IMR-90 (cell line): Measurements from ENCODE around the gene ATRX. TPM values are rescaled to one million over a fixed set of nuclear protein-coding genes. Genes with fewer than 3 reads are reported as not detected.

ENCODE experiments used
- ATAC-seq: fragments of 200-7000 bp; cut with Tn5 transposase; 2 replicates; pipeline ENCODE4 v1.9.1; 2020; ENCODE audit warnings: low read depth, mild to moderate bottlenecking, moderate library complexity
- BruUV-seq: library from RNA; stranded (reverse); fragments of 400-500 nt; replicated peaks from 2 replicates; lab custom pipeline; 2021; lab: Mats Ljungman, UMichigan
- CTCF ChIA-PET: fragments of 300-600 bp; formaldehyde crosslinking; extraction: SDS; loops from one replicate; lab custom pipeline; 2021; ENCODE audit warnings: antibody characterized with exemption; lab: Yijun Ruan, JAX
- POLR2A ChIA-PET: fragments of 300-600 bp; sonication (Branson Sonifier 250); formaldehyde crosslinking; loops from one replicate; lab custom pipeline; 2022; ENCODE audit warnings: antibody characterized with exemption; ENCODE audit not compliant: unreplicated experiment; lab: Charles Lee
- DNase-seq: peaks from one replicate; pipeline ENCODE4 v3.0.0; 2013
- H2AFZ ChIP-seq: replicated peaks from 2 replicates; pipeline ENCODE3; 2013; ENCODE audit warnings: low read length, mild to moderate bottlenecking; ENCODE audit not compliant: poor library complexity
- H2AK5ac ChIP-seq: 2 replicates; pipeline ENCODE4 v1.6.1; 2013; ENCODE audit warnings: low read depth, low read length, inconsistent platforms
- H2AK9ac ChIP-seq: replicated peaks from 2 replicates; pipeline ENCODE3; 2013; ENCODE audit warnings: mild to moderate bottlenecking, low read depth, low read length, moderate library complexity; ENCODE audit not compliant: poor library complexity
- H2BK120ac ChIP-seq: 2 replicates; pipeline ENCODE4 v1.6.1; 2013; ENCODE audit warnings: low read depth, low read length, inconsistent platforms
- H2BK15ac ChIP-seq: 3 replicates; pipeline ENCODE4 v1.6.1; 2013; ENCODE audit warnings: low read depth, low read length, inconsistent platforms
- H2BK20ac ChIP-seq: 2 replicates; pipeline ENCODE4 v1.6.1; 2013; ENCODE audit warnings: low read depth, mild to moderate bottlenecking, inconsistent platforms, low read length, moderate library complexity
- H2BK5ac ChIP-seq: 2 replicates; pipeline ENCODE4 v1.6.1; 2013; ENCODE audit warnings: mild to moderate bottlenecking, low read depth, low read length, inconsistent platforms; ENCODE audit not compliant: poor library complexity, severe bottlenecking
- H3K14ac ChIP-seq: replicated peaks from 2 replicates; pipeline ENCODE4 v1.6.1; 2013; ENCODE audit warnings: low read depth, low read length, inconsistent platforms
- H3K18ac ChIP-seq: 2 replicates; pipeline ENCODE4 v1.6.1; 2013; ENCODE audit warnings: low read depth, low read length, control low read depth
- H3K23ac ChIP-seq: 2 replicates; pipeline ENCODE4 v1.6.1; 2013; ENCODE audit warnings: low read depth, low read length, inconsistent platforms
- H3K27ac ChIP-seq: 2 replicates; pipeline ENCODE4 v1.5.1; 2013; ENCODE audit warnings: mild to moderate bottlenecking, control low read depth, low read length; ENCODE audit not compliant: insufficient read depth
- H3K27me3 ChIP-seq: 2 replicates; pipeline ENCODE4 v1.6.1; 2013; ENCODE audit warnings: low read length; ENCODE audit not compliant: control insufficient read depth, insufficient read depth
- H3K36me3 ChIP-seq: 2 replicates; pipeline ENCODE4 v1.6.1; 2013; ENCODE audit warnings: low read length, mixed read lengths; ENCODE audit not compliant: control insufficient read depth, insufficient read depth
- H3K4ac ChIP-seq: 2 replicates; pipeline ENCODE4 v1.6.1; 2013; ENCODE audit warnings: low read depth, low read length, inconsistent platforms
- H3K4me1 ChIP-seq: 2 replicates; pipeline ENCODE4 v1.6.1; 2013; ENCODE audit warnings: low read length, mixed read lengths; ENCODE audit not compliant: control insufficient read depth, insufficient read depth
- H3K4me2 ChIP-seq: 2 replicates; pipeline ENCODE4 v1.6.1; 2013; ENCODE audit warnings: low read depth, mild to moderate bottlenecking, control low read depth, low read length, moderate library complexity
- H3K4me3 ChIP-seq: 2 replicates; pipeline ENCODE4 v1.5.1; 2013; ENCODE audit warnings: low read depth, mild to moderate bottlenecking, control low read depth, low read length, moderate library complexity; ENCODE audit not compliant: insufficient read depth
- H3K56ac ChIP-seq: 2 replicates; pipeline ENCODE4 v1.6.1; 2013; ENCODE audit warnings: low read length, inconsistent platforms; ENCODE audit not compliant: insufficient read depth; ENCODE audit errors: extremely low read depth
- H3K79me1 ChIP-seq, 2 experiments: 2 replicates each; pipeline ENCODE4 v1.6.1; 2013; ENCODE audit warnings: low read length in 2 of 2, inconsistent platforms in 1 of 2, low read depth in 1 of 2
- H3K9ac ChIP-seq: 2 replicates; pipeline ENCODE4 v1.6.1; 2013; ENCODE audit warnings: low read depth, low read length, control low read depth
- H3K9me1 ChIP-seq: 2 replicates; pipeline ENCODE4 v1.6.1; 2013; ENCODE audit warnings: low read length, inconsistent platforms; ENCODE audit not compliant: insufficient read depth
- H3K9me3 ChIP-seq: 2 replicates; pipeline ENCODE4 v1.6.1; 2013; ENCODE audit warnings: low read length; ENCODE audit not compliant: control insufficient read depth, insufficient read depth
- H4K20me1 ChIP-seq: 2 replicates; pipeline ENCODE4 v1.6.1; 2013; ENCODE audit warnings: low read length, inconsistent platforms; ENCODE audit not compliant: insufficient read depth
- H4K5ac ChIP-seq: 2 replicates; pipeline ENCODE4 v1.6.1; 2013; ENCODE audit warnings: mild to moderate bottlenecking, low read depth, low read length, control low read depth
- H4K8ac ChIP-seq, 2 experiments: 2 replicates each; pipeline ENCODE4 v1.6.1; 2013; ENCODE audit warnings: low read depth in 2 of 2, low read length in 2 of 2, control low read depth in 1 of 2, inconsistent platforms in 1 of 2
- H4K91ac ChIP-seq: 2 replicates; pipeline ENCODE4 v1.6.1; 2013; ENCODE audit warnings: low read depth, low read length, inconsistent platforms; ENCODE audit not compliant: insufficient read depth
- BHLHE40 ChIP-seq: fragments of 150-350 bp; IDR thresholded peaks from 2 replicates; pipeline ENCODE4 v1.6.1; 2016; ENCODE audit warnings: mild to moderate bottlenecking, low read depth, low read length
- CEBPB ChIP-seq: IDR thresholded peaks from 2 replicates; pipeline ENCODE4 v1.6.1; 2012; ENCODE audit warnings: low read depth, low read length, improper control_type of control experiment
- CHD1 ChIP-seq: IDR thresholded peaks from 2 replicates; pipeline ENCODE4 v1.6.1; 2012; ENCODE audit warnings: low read depth, low read length, improper control_type of control experiment
- CTCF ChIP-seq: conservative IDR thresholded peaks from 2 replicates; pipeline ENCODE4 v1.5.1; 2012; ENCODE audit warnings: mild to moderate bottlenecking, low read depth, low read length, improper control_type of control experiment
- ELK1 ChIP-seq: fragments of 150-350 bp; IDR thresholded peaks from 2 replicates; pipeline ENCODE4 v1.6.1; 2016; ENCODE audit warnings: low read depth, mild to moderate bottlenecking, low read length, moderate library complexity, borderline replicate concordance
- FOS ChIP-seq: fragments of 150-350 bp; IDR thresholded peaks from 2 replicates; pipeline ENCODE4 v1.6.1; 2016; ENCODE audit warnings: low read depth, low read length
- MAFK ChIP-seq: IDR thresholded peaks from 2 replicates; pipeline ENCODE4 v1.6.1; 2012; ENCODE audit warnings: low read depth, low read length, improper control_type of control experiment
- MAZ ChIP-seq: IDR thresholded peaks from 2 replicates; pipeline ENCODE4 v1.6.1; 2012; ENCODE audit warnings: low read depth, mild to moderate bottlenecking, low read length, improper control_type of control experiment, moderate library complexity, borderline replicate concordance
- MXI1 ChIP-seq: IDR thresholded peaks from 2 replicates; pipeline ENCODE4 v1.6.1; 2012; ENCODE audit warnings: low read depth, mild to moderate bottlenecking, low read length, moderate library complexity, borderline replicate concordance
- NFE2L2 ChIP-seq: fragments of 150-350 bp; IDR thresholded peaks from 2 replicates; pipeline ENCODE4 v1.6.1; 2016; ENCODE audit warnings: low read depth, mild to moderate bottlenecking, low read length
- POLR2A ChIP-seq: IDR thresholded peaks from 2 replicates; pipeline ENCODE4 v1.6.1; 2012; ENCODE audit warnings: mild to moderate bottlenecking, low read depth, low read length
- RAD21 ChIP-seq: IDR thresholded peaks from 2 replicates; pipeline ENCODE4 v1.6.1; 2012; ENCODE audit warnings: low read length, improper control_type of control experiment
- RCOR1 ChIP-seq: IDR thresholded peaks from 2 replicates; pipeline ENCODE4 v1.6.1; 2012; ENCODE audit warnings: mild to moderate bottlenecking, low read length, improper control_type of control experiment; ENCODE audit not compliant: insufficient replicate concordance
- RFX5 ChIP-seq: IDR thresholded peaks from 2 replicates; pipeline ENCODE4 v1.8.0; 2012; ENCODE audit warnings: low read depth, mild to moderate bottlenecking, low read length, moderate library complexity
- SMC3 ChIP-seq: fragments of 150-350 bp; IDR thresholded peaks from 2 replicates; pipeline ENCODE4 v1.6.1; 2016; ENCODE audit warnings: low read depth, mild to moderate bottlenecking, antibody characterized with exemption, low read length, moderate library complexity
- USF2 ChIP-seq: fragments of 150-350 bp; IDR thresholded peaks from 2 replicates; pipeline ENCODE4 v1.6.1; 2017; ENCODE audit warnings: mild to moderate bottlenecking, antibody characterized with exemption, low read length, low read depth
- WGBS, 2 experiments: methylation state at CpG; one replicate each; pipeline versions ENCODE4 v1.1.5 to v1.1.7; 2013; ENCODE audit warnings: missing lambda C conversion rate in 2 of 2; ENCODE audit not compliant: insufficient read length in 1 of 2; ENCODE audit errors: extremely low coverage in 2 of 2; 5-methylcytosine and 5-hydroxymethylcytosine counted together
- dilution Hi-C: fragments of 300-500 bp; cut with HindIII; formaldehyde crosslinking; loops from one replicate; pipeline ENCODE4 v1.14.3; 2018; ENCODE audit warnings: low sequenced_read_pairs; ENCODE audit not compliant: unreplicated experiment
- in situ Hi-C: fragments of 300-500 bp; cut with MboI; formaldehyde crosslinking; loops from 3 replicates; pipeline ENCODE4 v1.14.3; 2019; ENCODE audit warnings: low sequenced_read_pairs, inconsistent platforms, mixed read lengths
- intact Hi-C: fragments of 100-400 bp; cut with micrococcal nuclease; formaldehyde crosslinking; loops from 2 replicates; pipeline ENCODE4 v1.10.0; 2022
- polyA plus RNA-seq, 3 experiments: library from polyadenylated mRNA; depleted of rRNA; stranded (reverse); fragments of >200 nt; gene quantifications; 2 replicates each; pipeline ENCODE4 v1.2.3, GENCODE V29; 2012; ENCODE audit warnings: low replicate concordance in 1 of 3
- total RNA-seq: library from RNA; depleted of rRNA; stranded (reverse); fragments of >200 nt; gene quantifications from 2 replicates; pipeline ENCODE4 v1.2.3, GENCODE V29; 2012

ATRX gene
- total and polyA plus RNA-seq, 2 of the 4 experiments (the other 2 are of a cell fraction), result 20.7 to 73.8 TPM

- DNase-seq (no peak), ATAC-seq (no peak)
- no peaks in the 10 kb centered on the region; a peak in 1 of 4 replicates for H3K79me1 ChIP-seq
- H2BK120ac ChIP-seq, result no peak overlapping the region
- no peak overlapping the region for H4K8ac ChIP-seq
- no peak overlapping the region for H2AFZ ChIP-seq
- no peak overlapping the region for H4K91ac ChIP-seq
- intact Hi-C loops, result no loop called here
- no peak overlapping the region for H3K23ac ChIP-seq
- H3K9ac ChIP-seq, result no peak overlapping the region
- in situ Hi-C loops, result no loop called here
- H2BK15ac ChIP-seq, result no peak overlapping the region
- TF ChIP-seq RFX5 (no peak), MXI1 (no peak), POLR2A (no peak), RCOR1 (no peak), CTCF (no peak), MAFK (no peak), SMC3 (no peak), FOS (no peak), NFE2L2 (no peak), BHLHE40 (no peak), CHD1 (no peak), RAD21 (no peak), ELK1 (no peak), CEBPB (no peak), USF2 (no peak), MAZ (no peak)
- no peak overlapping the region for H2BK20ac ChIP-seq
- H3K27ac ChIP-seq, result no peak overlapping the region
- no peak overlapping the region for H3K14ac ChIP-seq
- H3K4me3 ChIP-seq, result no peak overlapping the region
- no peak overlapping the region for H2AK9ac ChIP-seq
- H3K9me1 ChIP-seq, result no peaks in the 10 kb centered on the region
- ChIA-PET POLR2A (no interaction called here), CTCF (no interaction called here)
- no peaks in the 10 kb centered on the region for H3K4me1 ChIP-seq
- no peak overlapping the region for H3K56ac ChIP-seq
- no peak overlapping the region for H2BK5ac ChIP-seq
- WGBS, 2 experiments, result no CpG with 5 or more reads among the region's 2 CpGs
- no peaks in the 10 kb centered on the region for H3K9me3 ChIP-seq
- no TSS peak for BruUV-seq
- no peak overlapping the region for H2AK5ac ChIP-seq
- no peak overlapping the region for H3K4ac ChIP-seq
- H3K18ac ChIP-seq, result no peak overlapping the region
- no peak overlapping the region for H3K4me2 ChIP-seq
- no peak overlapping the region for H4K5ac ChIP-seq
- H3K36me3 ChIP-seq, result no peaks in the 10 kb centered on the region
- H4K20me1 ChIP-seq, result no peaks in the 10 kb centered on the region
- dilution Hi-C loops, result no loop called here
- H3K27me3 ChIP-seq, result no peaks in the 10 kb centered on the region
Measured at GRCh38 chrX:77603635-77604336, 182.2 kb downstream of the ATRX start.
